ENCODE data around the gene ST6GALNAC6.
A peak's percentile ranks its signal among the peaks of the same experiment; 100 is the strongest.

Gene ST6GALNAC6

DNA sequence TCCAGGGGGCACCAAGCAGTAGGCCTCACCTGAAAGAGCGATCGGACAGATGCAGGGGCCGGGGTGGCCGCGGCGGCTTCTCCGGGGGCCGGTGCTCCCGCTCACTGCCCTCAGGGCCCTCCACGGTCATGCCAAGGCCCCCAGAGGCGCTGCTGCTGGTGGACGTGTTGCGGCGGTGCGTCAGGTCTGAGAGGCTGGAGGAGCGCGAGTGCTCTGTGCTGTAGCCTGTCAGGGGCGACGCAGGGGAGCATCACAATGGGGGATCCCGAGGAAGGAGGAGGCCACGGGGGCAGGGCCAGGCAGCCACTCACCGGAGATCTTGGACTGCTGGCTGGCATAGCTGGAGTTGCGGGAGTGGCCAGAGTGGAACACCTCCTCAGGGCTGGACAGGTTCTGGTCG is 45.9 kb upstream of the ST6GALNAC6 start:
- Histone ChIP-seq H3K27me3 (ENCODE audit: insufficient read depth, poor library complexity, severe bottlenecking) (no peaks in the 10 kb centered on the region), H3K27ac (ENCODE audit: poor library complexity, severe bottlenecking) (no peak overlapping the region), H3K36me3 (ENCODE audit: low read depth) (no peaks in the 10 kb centered on the region; the same call in 1 of the 2 replicates), H3K4me1 (ENCODE audit: insufficient read depth, poor library complexity, severe bottlenecking) (no peaks in the 10 kb centered on the region), H3K4me3 (ENCODE audit: severe bottlenecking) (no peak overlapping the region), H3K9me3 (ENCODE audit: severe bottlenecking) (no peaks in the 10 kb centered on the region)
- no peak for TF ChIP-seq CTCF (IDR thresholded peaks at IDR 0.05; ENCODE audit: poor library complexity, severe bottlenecking)
- ATAC-seq (ENCODE audit: low read depth) (no peak), DNase-seq (ENCODE audit: low spot score) (no peak)

GRCh38 chr9:127944586-127945218 is 45.3 kb upstream of the ST6GALNAC6 start:
- H3K9me3 ChIP-seq (ENCODE audit: severe bottlenecking) = no peaks in the 10 kb centered on the region
- no peaks in the 10 kb centered on the region; the same call in 1 of the 2 replicates for H3K36me3 ChIP-seq (ENCODE audit: low read depth)
- ATAC-seq (ENCODE audit: low read depth) = no peak
- no peaks in the 10 kb centered on the region for H3K27me3 ChIP-seq (ENCODE audit: insufficient read depth, poor library complexity, severe bottlenecking)
- H3K4me3 ChIP-seq (ENCODE audit: severe bottlenecking) = no peak overlapping the region
- H3K27ac ChIP-seq (ENCODE audit: poor library complexity, severe bottlenecking) = no peak overlapping the region
- no peaks in the 10 kb centered on the region for H3K4me1 ChIP-seq (ENCODE audit: insufficient read depth, poor library complexity, severe bottlenecking)
- TF ChIP-seq CTCF (IDR thresholded peaks at IDR 0.05; ENCODE audit: poor library complexity, severe bottlenecking) = no peak
- no peak for DNase-seq (ENCODE audit: low spot score)

- Histone ChIP-seq H3K9me3 (ENCODE audit: severe bottlenecking) (no peaks in the 10 kb centered on the region), H3K27ac (ENCODE audit: poor library complexity, severe bottlenecking) (no peak overlapping the region), H3K27me3 (ENCODE audit: insufficient read depth, poor library complexity, severe bottlenecking) (no peaks in the 10 kb centered on the region), H3K4me3 (ENCODE audit: severe bottlenecking) (no peak overlapping the region), H3K36me3 (ENCODE audit: low read depth) (no peaks in the 10 kb centered on the region; the same call in 1 of the 2 replicates), H3K4me1 (ENCODE audit: insufficient read depth, poor library complexity, severe bottlenecking) (no peaks in the 10 kb centered on the region)
- DNase-seq (ENCODE audit: low spot score) = no peak
- peak; percentile 80 for TF ChIP-seq CTCF (IDR thresholded peaks at IDR 0.05; ENCODE audit: poor library complexity, severe bottlenecking)
- ATAC-seq (ENCODE audit: low read depth) = peak; percentile 82
Observed at GRCh38 chr9:127943731-127944144, 44.3 kb upstream of the ST6GALNAC6 start.

DNA sequence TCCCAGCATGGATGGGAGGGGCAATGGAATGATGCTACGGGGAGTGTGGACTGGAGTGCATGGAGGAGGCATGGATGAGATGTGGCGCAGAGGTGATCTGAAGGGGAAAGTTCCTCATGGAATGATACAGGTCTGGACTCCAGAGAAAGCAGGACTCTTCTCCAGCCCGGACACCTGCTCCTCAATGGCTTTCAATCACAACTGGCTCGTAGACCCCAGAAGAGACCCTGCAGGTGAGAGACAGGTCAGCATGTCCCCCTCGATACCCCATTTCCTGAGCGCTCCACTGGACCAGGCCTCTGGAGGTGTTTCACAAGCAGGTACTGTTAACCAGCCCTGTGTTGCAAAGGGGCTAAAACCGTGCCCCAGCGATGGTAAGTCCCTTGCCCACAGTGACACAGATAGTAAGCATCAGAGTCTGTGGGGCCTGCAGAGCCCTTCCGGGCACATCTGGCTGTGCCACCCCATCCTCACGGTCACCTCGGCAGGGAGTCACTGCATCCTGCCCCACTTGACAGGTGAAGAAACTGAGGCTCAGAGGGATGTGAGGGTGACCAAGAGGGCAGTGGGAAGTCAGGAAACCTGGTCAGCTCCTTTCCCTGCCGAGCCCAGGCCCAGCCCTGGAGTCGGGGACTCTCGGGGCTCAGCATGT is 43.7 kb upstream of the ST6GALNAC6 start:
- Histone ChIP-seq H3K36me3 (ENCODE audit: low read depth) (no peaks in the 10 kb centered on the region; the same call in 1 of the 2 replicates), H3K9me3 (ENCODE audit: severe bottlenecking) (no peaks in the 10 kb centered on the region), H3K4me3 (ENCODE audit: severe bottlenecking) (no peak overlapping the region), H3K27ac (ENCODE audit: poor library complexity, severe bottlenecking) (no peak overlapping the region), H3K4me1 (ENCODE audit: insufficient read depth, poor library complexity, severe bottlenecking) (no peaks in the 10 kb centered on the region), H3K27me3 (ENCODE audit: insufficient read depth, poor library complexity, severe bottlenecking) (no peaks in the 10 kb centered on the region)
- DNase-seq (ENCODE audit: low spot score) (no peak), ATAC-seq (ENCODE audit: low read depth) (peak; percentile 4; the same call in 1 of the 3 replicates)
- no peak for TF ChIP-seq CTCF (IDR thresholded peaks at IDR 0.05; ENCODE audit: poor library complexity, severe bottlenecking)
